ENCODE measurements around the gene AFF2.
A peak's percentile ranks its signal among the peaks of the same experiment; 100 is the strongest.

AFF2 gene

GRCh38 chrX:148536961-148537360 is 36.5 kb downstream of the AFF2 start:
- DNase-seq (ENCODE audit: low read depth in 2 of 2): no peak

- no peak for DNase-seq (ENCODE audit: low read depth in 2 of 2)
Measured at GRCh38 chrX:148537556-148538182, 37.3 kb downstream of the AFF2 start.

- DNase-seq (ENCODE audit: low read depth in 2 of 2): no peak
Measured at GRCh38 chrX:148538582-148538981, 38.2 kb downstream of the AFF2 start.

- DNase-seq (ENCODE audit: low read depth in 2 of 2): no peak
Measured at GRCh38 chrX:148540114-148540513, 39.7 kb downstream of the AFF2 start.

- DNase-seq (ENCODE audit: low read depth in 2 of 2): no peak
Measured at GRCh38 chrX:148540671-148541583, 40.5 kb downstream of the AFF2 start.

- DNase-seq (ENCODE audit: low read depth in 2 of 2): no peak
Measured at GRCh38 chrX:148541584-148541940, 41.1 kb downstream of the AFF2 start.

- no peak for DNase-seq (ENCODE audit: low read depth in 2 of 2)
Measured at GRCh38 chrX:148542481-148543255, 42.3 kb downstream of the AFF2 start.

GRCh38 chrX:148552775-148553174 is 52.4 kb downstream of the AFF2 start:
- no peak for DNase-seq (ENCODE audit: low read depth in 2 of 2)

GRCh38 chrX:148555101-148555500 is 54.7 kb downstream of the AFF2 start:
- DNase-seq (ENCODE audit: low read depth in 2 of 2): no peak

GRCh38 chrX:148555571-148556243 is 55.3 kb downstream of the AFF2 start:
- no peak for DNase-seq (ENCODE audit: low read depth in 2 of 2)

GRCh38 chrX:148556498-148556897 is 56.1 kb downstream of the AFF2 start:
- DNase-seq (ENCODE audit: low read depth in 2 of 2): no peak

- no peak for DNase-seq (ENCODE audit: low read depth in 2 of 2)
Measured at GRCh38 chrX:148562846-148563245, 62.4 kb downstream of the AFF2 start.

- peak in 1 of 2 experiments; percentile 50 for DNase-seq (ENCODE audit: low read depth in 2 of 2)
Measured at GRCh38 chrX:148567229-148567628, 66.8 kb downstream of the AFF2 start.

GRCh38 chrX:148567779-148568178 is 67.4 kb downstream of the AFF2 start:
- no peak for DNase-seq (ENCODE audit: low read depth in 2 of 2)

- no peak for DNase-seq (ENCODE audit: low read depth in 2 of 2)
Measured at GRCh38 chrX:148568763-148569162, 68.3 kb downstream of the AFF2 start.

- no peak for DNase-seq (ENCODE audit: low read depth in 2 of 2)
Measured at GRCh38 chrX:148572337-148572736, 71.9 kb downstream of the AFF2 start.

- no peak for DNase-seq (ENCODE audit: low read depth in 2 of 2)
Measured at GRCh38 chrX:148573119-148573518, 72.7 kb downstream of the AFF2 start.

- DNase-seq (ENCODE audit: low read depth in 2 of 2): no peak
Measured at GRCh38 chrX:148574237-148574973, 74.0 kb downstream of the AFF2 start.

GRCh38 chrX:148576396-148576795 is 76.0 kb downstream of the AFF2 start:
- no peak for DNase-seq (ENCODE audit: low read depth in 2 of 2)

- no peak for DNase-seq (ENCODE audit: low read depth in 2 of 2)
Measured at GRCh38 chrX:148577741-148578140, 77.3 kb downstream of the AFF2 start.

GRCh38 chrX:148580016-148580415 is 79.6 kb downstream of the AFF2 start:
- no peak for DNase-seq (ENCODE audit: low read depth in 2 of 2)

Data from fibroblast of skin of left biceps (primary cell).